Loucy (cell line): ENCODE results near the gene CIITA.
"Not testable (repeated sequence)": the region's sequence is repeated elsewhere in the genome, so short reads cannot be mapped to it uniquely, and the experiment has no call there.

Experiments used
- H2AFZ ChIP-seq: fragments of 200-600 bp; sonication (generic); 2 replicates; pipeline ENCODE4 v1.6.0; 2016; ENCODE audit warnings: antibody characterized with exemption, mild to moderate bottlenecking, low read length, moderate library complexity
- H3F3A ChIP-seq: fragments of 200-600 bp; 2 replicates; pipeline ENCODE4 v1.6.0; 2016; ENCODE audit warnings: antibody characterized with exemption, low read depth, mild to moderate bottlenecking
- H3K27me3 ChIP-seq: fragments of 200-600 bp; sonication (generic); 2 replicates; pipeline ENCODE4 v1.6.1; 2014; ENCODE audit warnings: low read length, mild to moderate bottlenecking; ENCODE audit not compliant: insufficient read depth, poor library complexity, severe bottlenecking
- H3K36me3 ChIP-seq: fragments of 200-600 bp; sonication (generic); 2 replicates; pipeline ENCODE4 v1.6.1; 2016; ENCODE audit warnings: low read length; ENCODE audit not compliant: insufficient read depth
- H3K4me1 ChIP-seq: fragments of 200-600 bp; sonication (generic); 2 replicates; pipeline ENCODE4 v1.5.1; 2014; ENCODE audit warnings: low read length, mild to moderate bottlenecking; ENCODE audit not compliant: insufficient read depth, poor library complexity, severe bottlenecking
- H3K4me2 ChIP-seq: fragments of 200-600 bp; sonication (generic); 2 replicates; pipeline ENCODE4 v1.6.0; 2014; ENCODE audit warnings: antibody characterized with exemption, low read length, low read depth, mild to moderate bottlenecking; ENCODE audit not compliant: poor library complexity, severe bottlenecking
- H3K4me3 ChIP-seq: fragments of 200-600 bp; sonication (generic); 2 replicates; pipeline ENCODE4 v1.5.1; 2014; ENCODE audit warnings: low read length, mild to moderate bottlenecking, mixed read lengths; ENCODE audit not compliant: poor library complexity, severe bottlenecking
- H3K79me2 ChIP-seq: fragments of 200-600 bp; sonication (generic); 2 replicates; pipeline ENCODE4 v1.6.1; 2014; ENCODE audit warnings: low read length; ENCODE audit not compliant: insufficient read depth
- H3K9ac ChIP-seq: fragments of 200-600 bp; sonication (generic); 2 replicates; pipeline ENCODE4 v1.6.0; 2014; ENCODE audit warnings: mild to moderate bottlenecking, low read depth, low read length, moderate library complexity; ENCODE audit not compliant: poor library complexity, severe bottlenecking
- H3K9me2 ChIP-seq: fragments of 200-600 bp; sonication (generic); replicated peaks from 2 replicates; pipeline ENCODE4 v1.6.1; 2016; ENCODE audit warnings: low read depth, low read length, mixed read lengths
- H3K9me3 ChIP-seq: fragments of 200-600 bp; sonication (generic); 2 replicates; pipeline ENCODE4 v1.6.1; 2014; ENCODE audit warnings: mild to moderate bottlenecking, antibody characterized with exemption, low read length, low read depth; ENCODE audit not compliant: insufficient read depth
- H4K20me1 ChIP-seq: fragments of 200-600 bp; sonication (generic); 2 replicates; pipeline ENCODE4 v1.6.0; 2014; ENCODE audit warnings: antibody characterized with exemption, low read length, mild to moderate bottlenecking; ENCODE audit not compliant: insufficient read depth, poor library complexity, severe bottlenecking
- EZH2phosphoT487 ChIP-seq: fragments of 200-600 bp; IDR thresholded peaks from 2 replicates; pipeline ENCODE4 v1.6.1; 2018; ENCODE audit warnings: antibody characterized with exemption, mild to moderate bottlenecking, moderate library complexity, borderline replicate concordance
- TF ChIP-seq, protein P1 (sequence below): fragments of 200-600 bp; sonication (generic); conservative IDR thresholded peaks from 2 replicates; pipeline ENCODE4 v1.5.1; 2014; ENCODE audit warnings: mild to moderate bottlenecking, antibody characterized with exemption, low read length

Gene CIITA

DNA sequence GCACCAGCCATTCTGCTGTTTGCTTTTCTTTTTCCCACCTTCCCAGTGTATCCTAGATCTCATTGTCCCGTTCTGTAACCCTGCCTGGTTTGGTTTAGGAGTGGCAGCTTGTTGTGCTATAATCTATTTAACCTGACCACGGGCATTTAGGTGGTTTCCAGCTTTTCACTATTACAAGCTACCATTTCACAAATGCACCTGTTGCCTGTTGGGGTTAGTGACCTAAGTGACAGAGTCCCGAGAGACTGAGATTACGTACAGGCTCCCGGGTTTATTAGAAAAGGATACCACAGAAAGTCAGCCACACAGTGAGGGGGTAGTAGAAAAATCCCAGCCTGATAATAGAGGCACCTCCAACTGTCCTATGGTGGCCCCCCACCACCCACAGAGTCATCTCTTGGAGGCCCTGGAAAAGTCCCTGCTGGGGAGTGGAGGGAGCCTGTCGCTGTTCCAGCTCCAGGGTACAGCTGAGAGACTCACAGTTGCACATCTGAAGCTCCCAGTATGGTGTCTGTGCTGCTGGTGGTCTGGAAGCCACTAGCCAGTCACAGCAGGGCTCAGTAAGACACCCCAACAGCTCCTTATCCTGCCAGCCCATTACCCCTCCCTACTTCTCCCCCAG, 88.5 kb downstream of the CIITA start:
- no peak for TF ChIP-seq EZH2phosphoT487
- TF ChIP-seq, protein P1, sequence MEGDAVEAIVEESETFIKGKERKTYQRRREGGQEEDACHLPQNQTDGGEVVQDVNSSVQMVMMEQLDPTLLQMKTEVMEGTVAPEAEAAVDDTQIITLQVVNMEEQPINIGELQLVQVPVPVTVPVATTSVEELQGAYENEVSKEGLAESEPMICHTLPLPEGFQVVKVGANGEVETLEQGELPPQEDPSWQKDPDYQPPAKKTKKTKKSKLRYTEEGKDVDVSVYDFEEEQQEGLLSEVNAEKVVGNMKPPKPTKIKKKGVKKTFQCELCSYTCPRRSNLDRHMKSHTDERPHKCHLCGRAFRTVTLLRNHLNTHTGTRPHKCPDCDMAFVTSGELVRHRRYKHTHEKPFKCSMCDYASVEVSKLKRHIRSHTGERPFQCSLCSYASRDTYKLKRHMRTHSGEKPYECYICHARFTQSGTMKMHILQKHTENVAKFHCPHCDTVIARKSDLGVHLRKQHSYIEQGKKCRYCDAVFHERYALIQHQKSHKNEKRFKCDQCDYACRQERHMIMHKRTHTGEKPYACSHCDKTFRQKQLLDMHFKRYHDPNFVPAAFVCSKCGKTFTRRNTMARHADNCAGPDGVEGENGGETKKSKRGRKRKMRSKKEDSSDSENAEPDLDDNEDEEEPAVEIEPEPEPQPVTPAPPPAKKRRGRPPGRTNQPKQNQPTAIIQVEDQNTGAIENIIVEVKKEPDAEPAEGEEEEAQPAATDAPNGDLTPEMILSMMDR = no peak
- peaks cover 14% of the 10 kb centered on the region for H3K4me1 ChIP-seq
- H3K27me3 ChIP-seq = no peaks in the 10 kb centered on the region
- peak overlapping the region; percentile 42 for H3K4me2 ChIP-seq
- no peak overlapping the region for H3K9ac ChIP-seq
- no peaks in the 10 kb centered on the region for H3K79me2 ChIP-seq
- H4K20me1 ChIP-seq = no peaks in the 10 kb centered on the region
- H3F3A ChIP-seq = no peaks in the 10 kb centered on the region
- H2AFZ ChIP-seq = no peak overlapping the region
- no peaks in the 10 kb centered on the region for H3K9me2 ChIP-seq
- H3K9me3 ChIP-seq = no peaks in the 10 kb centered on the region
- peaks cover 21% of the 10 kb centered on the region; the same call in 1 of the 2 replicates for H3K36me3 ChIP-seq
- H3K4me3 ChIP-seq = no peak overlapping the region

DNA sequence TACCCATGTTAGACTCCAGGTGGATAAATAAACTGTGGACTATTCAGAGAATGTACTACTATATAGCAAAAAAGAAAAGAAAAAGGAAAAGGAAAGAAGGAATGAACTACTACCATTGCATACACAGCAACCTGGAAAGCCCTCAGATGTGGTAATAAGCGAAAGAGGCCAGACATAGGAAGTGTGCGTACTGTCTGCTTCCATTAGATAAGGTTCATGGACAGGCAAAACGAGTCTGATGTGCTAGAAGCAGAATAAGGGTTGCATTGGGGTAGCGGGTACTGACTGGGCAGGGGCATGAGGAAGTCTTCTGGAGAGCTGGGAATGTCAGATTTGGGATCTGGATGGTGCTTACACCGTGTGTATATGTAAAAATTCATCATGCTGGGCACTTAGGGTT, 89.1 kb downstream of the CIITA start:
- Histone ChIP-seq H3K79me2 (no peaks in the 10 kb centered on the region), H4K20me1 (no peaks in the 10 kb centered on the region), H3K36me3 (peaks cover 27% of the 10 kb centered on the region; the same call in 1 of the 2 replicates), H3K9ac (no peak overlapping the region), H3K4me3 (no peak overlapping the region), H2AFZ (no peak overlapping the region), H3F3A (no peaks in the 10 kb centered on the region), H3K9me2 (no peaks in the 10 kb centered on the region), H3K9me3 (no peaks in the 10 kb centered on the region), H3K4me2 (peak overlapping the region; percentile 42), H3K4me1 (peaks cover 14% of the 10 kb centered on the region), H3K27me3 (no peaks in the 10 kb centered on the region)
- TF ChIP-seq EZH2phosphoT487 = no peak
- TF ChIP-seq, protein P1 = no peak

DNA sequence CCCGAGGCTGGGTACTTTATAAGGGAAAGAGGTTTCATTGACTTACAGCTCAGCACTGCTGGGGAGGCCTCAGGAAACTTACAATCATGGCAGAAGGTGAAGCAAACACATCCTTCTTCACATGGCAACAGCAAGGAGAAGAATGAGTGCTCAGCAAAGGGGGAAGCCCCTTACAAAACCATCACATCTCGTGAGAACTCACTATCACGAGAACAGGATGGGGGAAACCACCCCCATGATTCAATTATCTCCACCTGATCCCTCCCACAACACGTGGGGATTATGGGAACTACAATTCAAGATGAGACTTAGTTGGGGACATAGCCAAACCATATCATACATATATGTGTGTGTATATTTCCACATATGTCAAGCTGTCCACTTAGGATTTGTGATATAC, 89.6 kb downstream of the CIITA start:
- H3K4me1 ChIP-seq = peaks cover 14% of the 10 kb centered on the region
- H2AFZ ChIP-seq, H3K27me3 ChIP-seq, H3K9ac ChIP-seq, H3K9me2 ChIP-seq, H3K9me3 ChIP-seq, H3K4me3 ChIP-seq, H3F3A ChIP-seq, H4K20me1 ChIP-seq, H3K79me2 ChIP-seq, H3K4me2 ChIP-seq: not testable (repeated sequence)
- H3K36me3 ChIP-seq = peaks cover 30% of the 10 kb centered on the region; the same call in 1 of the 2 replicates

DNA sequence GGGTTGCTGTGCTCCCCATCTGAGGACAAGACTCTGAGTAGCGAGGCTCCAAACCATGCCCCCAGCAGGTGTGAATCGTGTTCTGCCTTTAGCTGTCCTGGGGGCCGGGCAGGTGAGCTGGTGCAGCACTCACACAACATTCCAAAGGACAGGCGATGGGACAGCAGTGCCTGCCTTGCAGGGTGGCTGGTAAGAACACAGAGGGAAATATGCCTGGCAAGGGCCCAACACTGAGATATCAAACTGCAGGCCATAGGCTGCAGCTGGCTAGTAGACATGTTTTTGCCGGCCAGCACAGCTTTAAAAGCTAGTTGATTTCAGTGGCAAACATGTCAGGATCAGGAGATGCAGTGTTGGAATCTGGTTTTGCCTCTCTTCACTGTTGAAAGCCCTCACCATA, 91.0 kb downstream of the CIITA start:
- TF ChIP-seq EZH2phosphoT487 = no peak
- TF ChIP-seq, protein P1 = no peak
- no peaks in the 10 kb centered on the region for H3K79me2 ChIP-seq
- no peaks in the 10 kb centered on the region for H3K9me3 ChIP-seq
- peaks cover 14% of the 10 kb centered on the region for H3K4me1 ChIP-seq
- H3F3A ChIP-seq = no peaks in the 10 kb centered on the region
- H2AFZ ChIP-seq = no peak overlapping the region
- H3K4me2 ChIP-seq = no peak overlapping the region
- no peak overlapping the region for H3K9ac ChIP-seq
- H3K9me2 ChIP-seq = no peaks in the 10 kb centered on the region
- peaks cover 31% of the 10 kb centered on the region; the same call in 1 of the 2 replicates for H3K36me3 ChIP-seq
- no peaks in the 10 kb centered on the region for H3K27me3 ChIP-seq
- H3K4me3 ChIP-seq = no peak overlapping the region
- no peaks in the 10 kb centered on the region for H4K20me1 ChIP-seq
